Esophagus (tissue), 2 donors: ENCODE data around the gene TAF12. TPM values are rescaled to one million over a fixed set of nuclear protein-coding genes. Genes with fewer than 3 reads are reported as not detected.
A peak's percentile ranks its signal among the peaks of the same experiment; 100 is the strongest.
"Not testable (repeated sequence)": the region's sequence is repeated elsewhere in the genome, so short reads cannot be mapped to it uniquely, and the experiment has no call there.

Experiments used
- H3K27ac ChIP-seq, 2 donors: one replicate each; pipeline ENCODE4 v1.5.1; 2013; ENCODE audit warnings: low read depth in 2 of 2, mild to moderate bottlenecking in 2 of 2, inconsistent platforms in 1 of 2, low read length in 1 of 2, moderate library complexity in 1 of 2
- H3K27me3 ChIP-seq, 2 donors: one replicate each; pipeline ENCODE4 v1.6.1; 2013; ENCODE audit warnings: low read length in 2 of 2, control low read depth in 1 of 2, mild to moderate bottlenecking in 1 of 2; ENCODE audit not compliant: insufficient read depth in 2 of 2, control insufficient read depth in 1 of 2
- H3K36me3 ChIP-seq, 2 donors: one replicate each; pipeline ENCODE4 v1.6.1; 2013; ENCODE audit warnings: low read length in 1 of 2; ENCODE audit not compliant: control insufficient read depth in 2 of 2, insufficient read depth in 2 of 2
- H3K4me1 ChIP-seq, 2 donors: one replicate each; pipeline ENCODE4 v1.6.1; 2013; ENCODE audit warnings: low read length in 1 of 2; ENCODE audit not compliant: control insufficient read depth in 2 of 2, insufficient read depth in 2 of 2
- H3K4me3 ChIP-seq, 2 donors: one replicate each; pipeline ENCODE4 v1.5.1; 2013; ENCODE audit warnings: low read length in 2 of 2, mild to moderate bottlenecking in 2 of 2, low read depth in 1 of 2, moderate library complexity in 1 of 2
- H3K9me3 ChIP-seq, 2 donors: one replicate each; pipeline ENCODE4 v1.6.1; 2013; ENCODE audit warnings: mild to moderate bottlenecking in 2 of 2, low read depth in 1 of 2, low read length in 1 of 2, moderate library complexity in 1 of 2; ENCODE audit not compliant: control insufficient read depth in 2 of 2, insufficient read depth in 1 of 2
- WGBS, 2 donors: extraction: QIAGEN DNeasy Blood & Tissue Kit; methylation state at CpG; one replicate each; pipeline ENCODE4 v1.1.7; 2013; 5-methylcytosine and 5-hydroxymethylcytosine counted together
- polyA plus RNA-seq, 2 donors: library from polyadenylated mRNA; stranded (reverse); fragments of 200-250 nt; gene quantifications; one replicate each; pipeline ENCODE4 v1.2.3, GENCODE V29; 2013
- donor health status: healthy with polysubstance abuse.
- donor health status: Bipolar disorder and iron deficiency.

Gene TAF12
- polyA plus RNA-seq, 2 donors = 19.3 to 25.2 TPM

DNA sequence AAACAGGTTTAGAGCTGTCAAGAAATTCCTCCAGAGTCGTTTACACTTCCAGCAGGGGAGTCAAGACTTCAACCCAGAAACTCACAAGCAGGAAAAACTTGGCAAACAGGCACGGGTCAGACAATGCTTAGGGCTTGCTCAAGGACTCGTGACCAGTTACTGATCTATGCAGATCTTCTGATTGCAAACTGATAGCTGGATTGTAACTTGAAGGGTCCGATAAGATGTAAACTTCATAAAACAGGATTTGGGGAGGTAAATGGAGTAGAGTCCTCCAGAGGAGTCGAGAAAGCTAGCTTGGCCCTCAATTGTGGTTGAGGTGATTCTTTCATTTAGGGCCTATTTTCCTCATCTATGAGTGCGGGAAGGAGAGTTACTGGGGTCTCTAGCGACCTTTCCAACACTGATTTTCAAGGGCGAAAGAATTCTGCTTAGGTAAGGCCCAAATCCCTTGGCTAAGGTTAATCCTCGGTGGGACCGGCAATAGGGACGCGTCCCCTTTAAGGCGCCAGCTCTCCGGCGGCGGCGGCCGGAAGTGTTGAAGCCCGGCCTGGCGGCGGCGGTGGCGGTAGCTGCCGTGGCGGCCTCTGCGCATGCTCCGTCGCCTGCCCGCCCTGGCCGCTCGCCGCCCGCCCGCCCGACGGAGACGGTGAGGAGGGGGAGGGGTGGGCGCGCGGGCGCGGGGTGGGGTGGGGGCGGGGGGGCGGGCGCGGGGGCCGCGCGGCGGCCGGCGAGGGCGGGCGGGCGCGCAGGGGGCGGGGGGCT lies 25.5 kb upstream of the TAF12 start, which contains the start of gene GMEB1:
Gene GMEB1, plus strand, starts transcription at position 594 of the 765 bp plus-strand sequence. CDS start 14,829 bp downstream, outside the sequence.
- 1 to 2% methylated on average over 17 to 57 of the region's 57 CpGs for WGBS, 2 donors
- peak within 1 kb of the TSS; percentile 69 to 78 for H3K4me3 ChIP-seq
- no peaks in the 10 kb centered on the region for H3K36me3 ChIP-seq
- H3K27me3 ChIP-seq = no peaks in the 10 kb centered on the region
- H3K4me1 ChIP-seq = no peaks in the 10 kb centered on the region
- H3K27ac ChIP-seq = peak within 1 kb of the TSS; percentile 96 to 99
- no peaks in the 10 kb centered on the region for H3K9me3 ChIP-seq

DNA sequence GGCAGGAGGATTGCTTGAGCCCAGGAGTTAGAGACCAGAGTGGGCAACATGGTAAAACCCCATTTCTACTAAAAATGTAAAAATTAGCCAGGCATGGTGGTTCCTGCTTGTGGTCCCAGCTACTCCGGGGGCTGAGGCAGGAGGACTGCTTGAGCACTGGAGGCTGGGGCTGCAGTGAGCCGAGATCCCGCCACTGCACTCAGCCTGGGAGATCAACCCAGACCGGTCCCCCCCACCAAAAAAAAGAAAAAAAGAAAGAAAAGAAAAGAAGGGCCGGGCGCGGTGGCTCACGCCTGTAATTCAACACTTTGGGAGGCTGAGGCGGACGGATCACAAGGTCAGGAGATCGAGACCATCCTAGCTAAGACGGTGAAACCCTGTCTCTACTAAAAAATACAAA lies 23.9 kb upstream of the TAF12 start:
- WGBS, 2 donors = 94 to 96% methylated on average over 12 of the region's 12 CpGs
- no peaks in the 10 kb centered on the region for H3K4me1 ChIP-seq
- H3K27me3 ChIP-seq = no peaks in the 10 kb centered on the region
- no peaks in the 10 kb centered on the region for H3K36me3 ChIP-seq
- H3K9me3 ChIP-seq = no peaks in the 10 kb centered on the region
- H3K27ac ChIP-seq = peak overlapping the region in 1 of 2 donors; percentile 0
- no peak overlapping the region for H3K4me3 ChIP-seq

DNA sequence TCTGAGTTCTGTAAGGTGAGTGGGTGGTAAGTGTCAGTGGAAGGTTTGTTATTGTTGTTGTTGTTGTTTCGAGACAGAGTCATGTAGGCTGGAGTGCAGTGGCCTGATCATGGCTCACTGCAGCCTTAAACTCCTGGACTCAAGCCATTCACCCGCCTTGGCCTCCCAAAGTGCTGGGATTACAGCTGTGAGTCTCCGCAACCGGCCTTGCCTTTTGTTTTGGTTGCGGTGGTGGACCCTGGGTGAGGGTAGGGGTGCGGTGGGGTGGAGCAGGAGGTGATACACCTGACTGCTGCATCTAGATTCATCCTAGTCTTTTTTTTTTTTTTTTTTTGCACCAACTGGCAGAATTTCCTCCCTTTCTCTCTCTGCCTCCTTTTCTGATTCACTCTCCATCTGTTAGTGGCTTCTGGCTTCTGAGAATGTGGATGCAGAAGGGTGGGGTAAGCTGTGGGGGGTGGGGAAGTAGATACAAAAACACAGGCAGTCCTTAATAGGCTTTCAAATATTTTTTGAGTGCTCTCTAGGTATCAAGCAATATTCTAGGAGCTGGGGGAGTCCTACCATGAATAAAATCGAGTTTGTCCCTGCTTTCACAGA lies 21.1 kb upstream of the TAF12 start:
- H3K4me1 ChIP-seq = no peaks in the 10 kb centered on the region
- WGBS, 2 donors = 76 to 78% methylated on average over 7 of the region's 7 CpGs
- H3K36me3 ChIP-seq = no peaks in the 10 kb centered on the region
- H3K9me3 ChIP-seq = no peaks in the 10 kb centered on the region
- no peaks in the 10 kb centered on the region for H3K27me3 ChIP-seq
- no peak overlapping the region for H3K27ac ChIP-seq
- H3K4me3 ChIP-seq = no peak overlapping the region

DNA sequence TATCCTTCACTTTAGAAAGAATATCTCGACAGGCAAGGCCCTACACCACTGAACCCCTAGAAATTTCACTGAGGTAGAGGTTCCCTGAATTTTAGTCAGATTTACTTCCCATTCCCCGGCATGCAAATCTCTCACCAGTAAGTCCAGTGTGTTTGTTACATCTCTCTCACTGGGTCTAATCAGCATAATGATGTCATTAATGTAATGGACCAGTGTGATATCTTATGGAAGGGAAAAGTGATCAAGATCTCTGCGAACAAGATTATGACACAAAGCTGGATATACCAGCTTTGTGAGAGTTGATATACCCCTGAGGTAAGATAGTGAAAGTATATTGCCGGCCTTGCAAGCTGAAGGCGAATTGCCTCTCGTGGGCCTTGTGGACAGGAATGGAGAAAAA lies 13.5 kb upstream of the TAF12 start:
- Histone ChIP-seq H3K36me3 (no peaks in the 10 kb centered on the region), H3K4me1 (no peaks in the 10 kb centered on the region), H3K27me3 (no peaks in the 10 kb centered on the region), H3K4me3 (no peak overlapping the region), H3K27ac (no peak overlapping the region), H3K9me3 (no peaks in the 10 kb centered on the region)
- WGBS, 2 donors = 90 to 91% methylated on average over 6 of the region's 6 CpGs

DNA sequence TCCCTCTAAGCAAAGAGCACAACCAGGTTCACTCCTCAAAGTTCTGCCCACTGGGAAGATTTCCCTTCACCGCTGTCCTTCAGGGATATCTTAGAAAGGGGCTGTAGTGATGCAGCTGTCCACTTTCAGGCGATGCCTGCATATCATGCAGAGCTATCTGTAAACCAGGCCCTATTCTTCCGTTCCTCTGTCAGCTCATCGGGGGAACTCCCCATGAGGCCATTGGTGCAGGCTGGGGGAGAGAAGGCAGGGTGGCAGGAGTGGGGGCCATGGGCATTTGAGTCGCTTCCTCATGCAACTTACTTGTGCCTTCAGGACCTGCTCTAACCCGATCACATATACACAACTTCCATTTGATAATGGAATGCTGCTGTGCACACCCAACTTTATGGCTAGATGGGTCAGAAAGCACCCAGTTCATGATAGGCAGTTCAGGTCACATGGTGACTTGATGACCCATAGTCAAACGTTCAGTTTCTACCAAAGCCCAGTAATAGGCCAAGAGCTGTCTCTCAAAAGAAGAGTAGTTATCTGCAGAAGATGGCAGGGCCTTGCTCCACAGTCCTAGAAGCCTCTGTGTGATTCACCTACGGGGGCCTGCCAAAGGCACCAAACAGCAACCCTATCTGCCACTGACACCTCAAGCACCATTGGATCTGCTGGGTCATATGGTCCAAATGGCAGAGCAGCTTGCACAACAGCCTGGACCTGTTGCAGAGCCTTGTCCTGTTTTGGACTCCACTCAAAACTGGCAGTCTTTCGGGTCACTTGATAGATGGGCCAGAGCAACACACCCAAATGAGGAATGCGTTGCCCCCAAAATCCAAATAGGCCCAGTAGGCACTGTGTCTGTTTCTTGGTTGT lies 12.8 kb upstream of the TAF12 start:
- not testable (repeated sequence) for H3K36me3 ChIP-seq, H3K4me1 ChIP-seq, H3K9me3 ChIP-seq, H3K27me3 ChIP-seq, H3K4me3 ChIP-seq, H3K27ac ChIP-seq
- WGBS, 2 donors = 79 to 82% methylated on average over 10 of the region's 10 CpGs

DNA sequence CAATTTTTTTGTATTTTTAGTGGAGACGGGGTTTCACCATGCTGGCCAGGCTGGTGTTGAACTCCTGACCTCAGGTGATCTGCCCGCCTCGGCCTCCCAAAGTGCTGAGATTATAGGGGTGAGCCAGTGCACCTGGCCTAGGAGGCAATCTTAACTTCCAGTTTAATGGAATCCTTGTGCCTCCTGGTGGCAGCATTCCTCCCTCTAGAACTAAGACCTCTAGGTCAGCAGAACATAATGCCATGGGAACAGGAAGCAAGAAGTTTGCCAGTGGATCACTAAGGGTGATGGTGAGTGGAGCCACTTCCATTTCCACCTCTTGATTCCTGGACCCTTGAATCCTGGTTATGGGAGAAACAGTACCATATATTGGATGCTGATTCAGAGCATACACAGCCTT lies 11.0 kb upstream of the TAF12 start:
- not testable (repeated sequence) for H3K27ac ChIP-seq, H3K9me3 ChIP-seq, H3K4me3 ChIP-seq, H3K36me3 ChIP-seq, H3K4me1 ChIP-seq, H3K27me3 ChIP-seq
- 39 to 61% methylated on average over 3 of the region's 3 CpGs for WGBS, 2 donors

DNA sequence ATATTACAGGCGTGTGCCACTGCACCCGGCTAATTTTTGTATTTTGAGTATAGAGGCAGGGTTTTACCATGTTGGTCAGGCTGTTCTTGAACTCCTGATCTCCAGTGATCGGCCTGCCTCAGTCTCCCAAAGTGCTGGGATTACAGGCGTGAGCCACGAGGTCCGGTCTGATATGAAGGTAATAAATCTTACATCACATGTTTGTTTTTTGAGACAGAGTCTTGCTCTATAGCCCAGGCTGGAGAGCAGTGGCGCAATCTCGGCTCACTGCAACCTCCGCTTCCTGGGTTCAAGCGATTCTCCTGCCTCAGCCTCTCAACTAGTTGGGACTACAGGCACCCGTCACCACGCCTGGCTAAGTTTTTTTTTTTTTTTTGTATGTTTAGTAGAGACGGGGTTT lies 10.2 kb upstream of the TAF12 start:
- H3K36me3 ChIP-seq, H3K4me3 ChIP-seq, H3K27ac ChIP-seq, H3K27me3 ChIP-seq, H3K4me1 ChIP-seq, H3K9me3 ChIP-seq: not testable (repeated sequence)
- 84 to 87% methylated on average over 13 of the region's 13 CpGs for WGBS, 2 donors

DNA sequence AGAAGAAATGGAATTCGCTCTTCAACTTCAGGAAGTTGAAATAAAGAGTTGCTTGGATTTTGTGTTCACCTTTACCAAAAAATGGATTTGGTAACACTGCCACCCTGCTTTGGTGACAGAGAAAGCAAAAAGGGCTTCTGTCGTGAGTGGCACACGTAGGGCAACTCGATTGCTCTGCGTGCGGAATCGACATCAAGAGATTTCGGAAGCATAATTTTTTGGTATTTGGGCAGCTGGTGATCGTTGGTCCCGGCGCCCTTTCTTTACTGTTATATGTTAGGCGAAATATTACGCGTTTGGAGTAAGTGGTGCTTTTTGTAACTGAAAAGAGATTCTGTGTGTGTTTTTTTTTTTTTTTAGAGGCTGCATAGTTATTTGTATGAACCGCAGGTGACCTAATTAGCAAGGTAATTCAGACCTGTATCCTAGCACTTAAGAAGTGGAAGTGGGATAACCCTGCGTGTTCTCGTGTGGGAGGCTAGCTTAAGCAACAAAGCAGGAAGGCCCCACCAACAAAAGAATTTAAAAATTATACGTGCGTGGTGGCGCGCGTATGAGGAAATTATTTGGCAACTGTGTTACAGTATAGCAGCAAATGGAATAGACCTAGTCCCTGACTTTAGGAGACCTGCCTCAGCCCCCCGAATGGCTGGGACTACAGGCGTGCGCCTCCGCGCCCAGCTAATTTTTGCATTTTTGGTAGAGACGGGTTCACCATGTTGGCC lies 5.8 kb upstream of the TAF12 start, which contains the start of gene RNU11:
Gene RNU11, plus strand, starts transcription at position 127 of the 725 bp plus-strand sequence.
- Histone ChIP-seq H3K4me1 (peaks cover 0 to 3% of the 10 kb centered on the region in 2 donors), H3K27ac (peak within 1 kb of the TSS; percentile 96 to 98), H3K9me3 (no peaks in the 10 kb centered on the region), H3K4me3 (peak within 1 kb of the TSS; percentile 39 to 42), H3K36me3 (no peaks in the 10 kb centered on the region), H3K27me3 (no peaks in the 10 kb centered on the region)
- WGBS, 2 donors = 1% methylated on average over 28 of the region's 28 CpGs

DNA sequence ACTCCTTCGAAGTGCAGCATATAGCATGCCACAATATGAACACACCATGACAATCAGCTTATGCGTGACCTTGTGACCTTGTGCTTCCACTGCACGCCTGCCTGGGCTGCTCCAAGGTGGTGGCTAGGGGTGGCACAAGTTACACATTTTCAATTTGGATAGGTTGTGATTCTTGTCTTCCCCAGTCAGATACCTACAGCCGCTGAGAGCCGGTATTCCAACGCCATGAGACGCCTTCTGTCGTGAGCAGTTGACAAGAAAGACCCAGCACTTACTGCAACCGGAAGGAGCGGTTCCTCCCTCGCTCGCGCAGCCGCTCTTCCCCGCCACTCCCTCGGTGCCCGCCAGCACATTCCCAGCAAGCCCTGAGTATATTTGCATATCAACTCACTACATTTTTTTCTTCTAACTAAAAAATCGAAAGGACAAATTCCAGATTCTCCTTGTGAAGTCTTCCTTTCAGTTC lies 5.2 kb upstream of the TAF12 start:
- Histone ChIP-seq H3K4me3 (peak overlapping the region; percentile 39 to 42), H3K36me3 (no peaks in the 10 kb centered on the region), H3K27me3 (no peaks in the 10 kb centered on the region), H3K9me3 (no peaks in the 10 kb centered on the region), H3K27ac (peak overlapping the region; percentile 96 to 98), H3K4me1 (peaks cover 0 to 3% of the 10 kb centered on the region in 2 donors)
- 1% methylated on average over 18 of the region's 18 CpGs for WGBS, 2 donors
